DOHH2 (cell line): ENCODE results near the gene KRTAP10-12.

Source experiments
- EZH2phosphoT487 ChIP-seq: fragments of 200-600 bp; sonication (generic); IDR thresholded peaks from 2 replicates; pipeline ENCODE4 v1.6.1; 2017; ENCODE audit warnings: borderline replicate concordance, mild to moderate bottlenecking, antibody characterized with exemption, low read length, moderate library complexity, mixed read lengths
- TF ChIP-seq, protein P1 (sequence below): fragments of 200-600 bp; sonication (generic); IDR thresholded peaks from one replicate; pipeline ENCODE4 v1.5.1; 2014; ENCODE audit warnings: antibody characterized with exemption, mild to moderate bottlenecking, low read depth, low read length; ENCODE audit not compliant: poor library complexity, severe bottlenecking

DNA sequence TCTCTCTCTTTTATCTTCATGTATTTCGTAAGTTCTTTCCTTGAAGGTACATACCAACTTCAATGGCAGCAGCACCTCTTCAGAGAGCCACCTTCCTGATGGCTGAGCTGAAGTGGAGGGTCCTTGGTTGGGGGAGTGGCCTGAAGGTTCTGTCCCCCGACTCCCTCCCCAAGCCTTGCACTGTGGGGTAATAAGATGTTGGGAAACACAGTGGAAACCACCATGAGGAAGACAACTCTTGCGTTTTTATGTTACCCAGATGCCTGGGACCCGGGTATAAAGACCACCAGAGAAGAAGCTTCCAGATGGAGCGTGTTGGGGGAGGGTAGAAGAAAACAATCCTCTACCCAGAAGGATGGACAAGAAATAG, 38.4 kb upstream of the KRTAP10-12 start:
- TF ChIP-seq, protein P1, sequence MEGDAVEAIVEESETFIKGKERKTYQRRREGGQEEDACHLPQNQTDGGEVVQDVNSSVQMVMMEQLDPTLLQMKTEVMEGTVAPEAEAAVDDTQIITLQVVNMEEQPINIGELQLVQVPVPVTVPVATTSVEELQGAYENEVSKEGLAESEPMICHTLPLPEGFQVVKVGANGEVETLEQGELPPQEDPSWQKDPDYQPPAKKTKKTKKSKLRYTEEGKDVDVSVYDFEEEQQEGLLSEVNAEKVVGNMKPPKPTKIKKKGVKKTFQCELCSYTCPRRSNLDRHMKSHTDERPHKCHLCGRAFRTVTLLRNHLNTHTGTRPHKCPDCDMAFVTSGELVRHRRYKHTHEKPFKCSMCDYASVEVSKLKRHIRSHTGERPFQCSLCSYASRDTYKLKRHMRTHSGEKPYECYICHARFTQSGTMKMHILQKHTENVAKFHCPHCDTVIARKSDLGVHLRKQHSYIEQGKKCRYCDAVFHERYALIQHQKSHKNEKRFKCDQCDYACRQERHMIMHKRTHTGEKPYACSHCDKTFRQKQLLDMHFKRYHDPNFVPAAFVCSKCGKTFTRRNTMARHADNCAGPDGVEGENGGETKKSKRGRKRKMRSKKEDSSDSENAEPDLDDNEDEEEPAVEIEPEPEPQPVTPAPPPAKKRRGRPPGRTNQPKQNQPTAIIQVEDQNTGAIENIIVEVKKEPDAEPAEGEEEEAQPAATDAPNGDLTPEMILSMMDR = no peak
- TF ChIP-seq EZH2phosphoT487 = no peak
